ENCODE results near the gene PIGP. TPM values are rescaled to one million over a fixed set of nuclear protein-coding genes. Genes with fewer than 3 reads are reported as not detected.

PIGP gene
- polyA plus RNA-seq, 3 donors = 8.8 to 17.6 (median 10.6) TPM

- H3K36me3 ChIP-seq (replicated peaks in 1 of 2; ENCODE audit: control insufficient read depth in 1 of 2, insufficient read depth in 2 of 2, low read length in 2 of 2) = no peaks in the 10 kb centered on the region
- Mint-ChIP-seq H3K4me3 (no peak overlapping the region), H3K27ac (no peak overlapping the region), H3K9me3 (no peaks in the 10 kb centered on the region), H3K36me3 (no peaks in the 10 kb centered on the region), H3K4me1 (peaks cover 5% of the 10 kb centered on the region), H3K27me3 (ENCODE audit: low read depth in 3 of 3) (peaks cover 0 to 5% (median 4%) of the 10 kb centered on the region in 3 donors)
- no peak overlapping the region for H2AFZ ChIP-seq (ENCODE audit: insufficient read depth, low read depth, low read length, poor library complexity, severe bottlenecking)
- H3K4me3 ChIP-seq (replicated peaks in 1 of 3; ENCODE audit: low read depth in 2 of 3, low read length in 3 of 3) = no peak overlapping the region
- WGBS (ENCODE audit: insufficient coverage) = no CpG with 5 or more reads among the region's 3 CpGs
- DNase-seq = no peak
- intact Hi-C loops (cut with micrococcal nuclease) = no loop called here
- H3K9me3 ChIP-seq (replicated peaks in 1 of 2; ENCODE audit: control insufficient read depth in 1 of 2, insufficient read depth in 1 of 2, low read length in 2 of 2) = no peaks in the 10 kb centered on the region
- no peak overlapping the region for H3K27ac ChIP-seq (ENCODE audit: low read depth in 1 of 2, low read length in 2 of 2)
- no peak overlapping the region for H3K4me2 ChIP-seq (replicated peaks; ENCODE audit: extremely low read depth, low read length, poor library complexity, severe bottlenecking)
- H3K79me2 ChIP-seq (ENCODE audit: insufficient read depth, low read length) = no peaks in the 10 kb centered on the region
- TF ChIP-seq CTCF (IDR thresholded peaks at IDR 0.05) = no peak
- H3K27me3 ChIP-seq (ENCODE audit: control insufficient read depth in 2 of 2, insufficient read depth in 2 of 2, low read length in 2 of 2) = no peaks in the 10 kb centered on the region
- no peaks in the 10 kb centered on the region for H4K20me1 ChIP-seq (ENCODE audit: insufficient read depth, low read length)
- H3K4me1 ChIP-seq (ENCODE audit: control insufficient read depth in 1 of 2, insufficient read depth in 2 of 2, low read length in 2 of 2) = peaks cover 0 to 3% of the 10 kb centered on the region in 2 donors
- H3K9ac ChIP-seq (ENCODE audit: insufficient read depth, low read length, poor library complexity, severe bottlenecking) = no peak overlapping the region
These were observed 32.7 kb downstream of the PIGP start for GRCh38 chr21:37040212-37040611.

GRCh38 chr21:37039411-37040075 is 33.3 kb downstream of the PIGP start:
- no peaks in the 10 kb centered on the region for H3K9me3 Mint-ChIP-seq
- peak overlapping the region in 1 of 7 donors; percentile 60 for H3K27ac Mint-ChIP-seq
- Histone ChIP-seq H3K79me2 (ENCODE audit: insufficient read depth, low read length) (no peaks in the 10 kb centered on the region), H3K4me2 (replicated peaks; ENCODE audit: extremely low read depth, low read length, poor library complexity, severe bottlenecking) (no peak overlapping the region), H2AFZ (ENCODE audit: insufficient read depth, low read depth, low read length, poor library complexity, severe bottlenecking) (no peak overlapping the region), H3K9me3 (replicated peaks in 1 of 2; ENCODE audit: control insufficient read depth in 1 of 2, insufficient read depth in 1 of 2, low read length in 2 of 2) (no peaks in the 10 kb centered on the region), H3K27me3 (ENCODE audit: control insufficient read depth in 2 of 2, insufficient read depth in 2 of 2, low read length in 2 of 2) (no peaks in the 10 kb centered on the region), H3K4me3 (replicated peaks in 1 of 3; ENCODE audit: low read depth in 2 of 3, low read length in 3 of 3) (no peak overlapping the region), H3K9ac (ENCODE audit: insufficient read depth, low read length, poor library complexity, severe bottlenecking) (no peak overlapping the region), H3K4me1 (ENCODE audit: control insufficient read depth in 1 of 2, insufficient read depth in 2 of 2, low read length in 2 of 2) (no peaks in the 10 kb centered on the region), H4K20me1 (ENCODE audit: insufficient read depth, low read length) (no peaks in the 10 kb centered on the region), H3K27ac (ENCODE audit: low read depth in 1 of 2, low read length in 2 of 2) (no peak overlapping the region), H3K36me3 (replicated peaks in 1 of 2; ENCODE audit: control insufficient read depth in 1 of 2, insufficient read depth in 2 of 2, low read length in 2 of 2) (no peaks in the 10 kb centered on the region)
- H3K27me3 Mint-ChIP-seq (ENCODE audit: low read depth in 3 of 3) = peaks cover 0 to 5% (median 1%) of the 10 kb centered on the region in 3 donors
- WGBS (ENCODE audit: insufficient coverage) = 100% methylated on average over 1 of the region's 9 CpGs
- TF ChIP-seq CTCF (IDR thresholded peaks at IDR 0.05) = no peak
- no peaks in the 10 kb centered on the region for H3K36me3 Mint-ChIP-seq
- no peak for DNase-seq
- H3K4me3 Mint-ChIP-seq = no peak overlapping the region
- intact Hi-C loops (cut with micrococcal nuclease) = no loop called here
- no peaks in the 10 kb centered on the region for H3K4me1 Mint-ChIP-seq
